MM.1S (cell line): ENCODE measurements around the gene CSTA.

Experiments
- DNase-seq: peaks from one replicate; pipeline ENCODE4 v3.0.0-alpha.2; 2015
- H2AFZ ChIP-seq: fragments of 300-600 bp; sonication (generic); 2 replicates; pipeline ENCODE4 v1.6.0; 2016; ENCODE audit warnings: antibody characterized with exemption, low read length
- H3F3A ChIP-seq: fragments of 300-600 bp; sonication (generic); 2 replicates; pipeline ENCODE4 v1.6.1; 2016; ENCODE audit warnings: mild to moderate bottlenecking, antibody characterized with exemption, low read length, moderate library complexity, mixed read lengths; ENCODE audit not compliant: insufficient read depth
- H3K27ac ChIP-seq: fragments of 300-600 bp; sonication (generic); 2 replicates; pipeline ENCODE4 v1.5.1; 2016; ENCODE audit warnings: mild to moderate bottlenecking, low read length
- H3K27me3 ChIP-seq: fragments of 300-600 bp; sonication (generic); replicated peaks from 2 replicates; pipeline ENCODE4 v1.6.0; 2016; ENCODE audit warnings: low read length; ENCODE audit not compliant: insufficient read depth
- H3K36me3 ChIP-seq: fragments of 300-600 bp; sonication (generic); replicated peaks from 2 replicates; pipeline ENCODE4 v1.6.1; 2016; ENCODE audit warnings: mild to moderate bottlenecking, low read length, mixed read lengths; ENCODE audit not compliant: insufficient read depth
- H3K4me1 ChIP-seq: fragments of 300-600 bp; sonication (generic); 2 replicates; pipeline ENCODE4 v1.6.1; 2016; ENCODE audit warnings: low read length, mixed read lengths
- H3K4me2 ChIP-seq: fragments of 300-600 bp; sonication (generic); 2 replicates; pipeline ENCODE4 v1.6.0; 2016; ENCODE audit warnings: low read depth, low read length
- H3K4me3 ChIP-seq: fragments of 300-600 bp; sonication (generic); 2 replicates; pipeline ENCODE4 v1.5.1; 2016; ENCODE audit warnings: low read length, mixed read lengths
- H3K79me2 ChIP-seq: fragments of 300-600 bp; sonication (generic); 2 replicates; pipeline ENCODE4 v1.6.1; 2016; ENCODE audit warnings: mixed run types, low read length, mixed read lengths
- H3K9ac ChIP-seq: fragments of 300-600 bp; sonication (generic); 2 replicates; pipeline ENCODE4 v1.6.1; 2016; ENCODE audit warnings: low read length, mixed read lengths
- H3K9me2 ChIP-seq: fragments of 300-600 bp; sonication (generic); replicated peaks from 2 replicates; pipeline ENCODE4 v1.6.1; 2016; ENCODE audit warnings: mild to moderate bottlenecking, low read length, mixed read lengths; ENCODE audit not compliant: insufficient read depth
- H3K9me3 ChIP-seq: fragments of 300-600 bp; sonication (generic); replicated peaks from 2 replicates; pipeline ENCODE4 v1.6.1; 2016; ENCODE audit warnings: mild to moderate bottlenecking, low read length, mixed read lengths; ENCODE audit not compliant: insufficient read depth
- H4K20me1 ChIP-seq: fragments of 300-600 bp; sonication (generic); 2 replicates; pipeline ENCODE4 v1.6.1; 2016; ENCODE audit warnings: mild to moderate bottlenecking, low read length, moderate library complexity, mixed read lengths; ENCODE audit not compliant: insufficient read depth
- EZH2 ChIP-seq: fragments of 300-600 bp; sonication (generic); optimal IDR thresholded peaks from 2 replicates; pipeline ENCODE3; 2017; ENCODE audit warnings: low read depth, mild to moderate bottlenecking, antibody characterized with exemption, low read length, mixed read lengths
- EZH2phosphoT487 ChIP-seq: fragments of 300-600 bp; sonication (generic); IDR thresholded peaks from 2 replicates; pipeline ENCODE4 v1.6.1; 2018; ENCODE audit warnings: antibody characterized with exemption, low read length
- TF ChIP-seq, protein P1 (sequence below): fragments of 300-600 bp; sonication (generic); IDR thresholded peaks from 2 replicates; pipeline ENCODE4 v1.5.1; 2016; ENCODE audit warnings: antibody characterized with exemption, low read length, mixed read lengths

CSTA gene

DNA sequence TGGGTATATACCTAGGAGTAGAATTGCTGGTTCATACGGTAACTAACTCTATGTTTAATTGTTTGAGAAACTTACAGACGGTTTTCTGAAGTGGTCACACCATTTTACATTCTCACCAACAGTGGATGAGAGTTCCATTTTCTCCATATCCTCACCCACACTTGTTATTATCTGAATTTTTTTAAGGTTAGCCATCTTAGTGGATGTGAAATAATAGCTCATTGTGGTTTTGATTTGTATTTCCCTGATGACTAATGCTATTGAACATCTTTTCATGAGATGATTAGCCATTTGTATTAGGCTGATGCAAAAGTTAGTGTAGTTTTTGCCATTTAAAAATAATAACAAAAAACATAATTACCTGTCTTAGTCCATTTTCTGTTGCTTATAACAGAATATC, 18.6 kb downstream of the CSTA start:
- no peaks in the 10 kb centered on the region for H3K27me3 ChIP-seq
- H3K9me2 ChIP-seq = no peaks in the 10 kb centered on the region
- no peaks in the 10 kb centered on the region for H3K4me1 ChIP-seq
- no peaks in the 10 kb centered on the region for H3F3A ChIP-seq
- no peaks in the 10 kb centered on the region for H3K79me2 ChIP-seq
- H3K9ac ChIP-seq = no peak overlapping the region
- H3K4me2 ChIP-seq = no peak overlapping the region
- no peaks in the 10 kb centered on the region for H4K20me1 ChIP-seq
- H3K36me3 ChIP-seq = no peaks in the 10 kb centered on the region
- H3K27ac ChIP-seq = no peak overlapping the region
- no peaks in the 10 kb centered on the region for H3K9me3 ChIP-seq
- H2AFZ ChIP-seq = no peak overlapping the region
- H3K4me3 ChIP-seq = no peak overlapping the region
- TF ChIP-seq, protein P1, sequence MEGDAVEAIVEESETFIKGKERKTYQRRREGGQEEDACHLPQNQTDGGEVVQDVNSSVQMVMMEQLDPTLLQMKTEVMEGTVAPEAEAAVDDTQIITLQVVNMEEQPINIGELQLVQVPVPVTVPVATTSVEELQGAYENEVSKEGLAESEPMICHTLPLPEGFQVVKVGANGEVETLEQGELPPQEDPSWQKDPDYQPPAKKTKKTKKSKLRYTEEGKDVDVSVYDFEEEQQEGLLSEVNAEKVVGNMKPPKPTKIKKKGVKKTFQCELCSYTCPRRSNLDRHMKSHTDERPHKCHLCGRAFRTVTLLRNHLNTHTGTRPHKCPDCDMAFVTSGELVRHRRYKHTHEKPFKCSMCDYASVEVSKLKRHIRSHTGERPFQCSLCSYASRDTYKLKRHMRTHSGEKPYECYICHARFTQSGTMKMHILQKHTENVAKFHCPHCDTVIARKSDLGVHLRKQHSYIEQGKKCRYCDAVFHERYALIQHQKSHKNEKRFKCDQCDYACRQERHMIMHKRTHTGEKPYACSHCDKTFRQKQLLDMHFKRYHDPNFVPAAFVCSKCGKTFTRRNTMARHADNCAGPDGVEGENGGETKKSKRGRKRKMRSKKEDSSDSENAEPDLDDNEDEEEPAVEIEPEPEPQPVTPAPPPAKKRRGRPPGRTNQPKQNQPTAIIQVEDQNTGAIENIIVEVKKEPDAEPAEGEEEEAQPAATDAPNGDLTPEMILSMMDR = no peak
- no peak for TF ChIP-seq EZH2
- TF ChIP-seq EZH2phosphoT487 = no peak
- DNase-seq = no peak

DNA sequence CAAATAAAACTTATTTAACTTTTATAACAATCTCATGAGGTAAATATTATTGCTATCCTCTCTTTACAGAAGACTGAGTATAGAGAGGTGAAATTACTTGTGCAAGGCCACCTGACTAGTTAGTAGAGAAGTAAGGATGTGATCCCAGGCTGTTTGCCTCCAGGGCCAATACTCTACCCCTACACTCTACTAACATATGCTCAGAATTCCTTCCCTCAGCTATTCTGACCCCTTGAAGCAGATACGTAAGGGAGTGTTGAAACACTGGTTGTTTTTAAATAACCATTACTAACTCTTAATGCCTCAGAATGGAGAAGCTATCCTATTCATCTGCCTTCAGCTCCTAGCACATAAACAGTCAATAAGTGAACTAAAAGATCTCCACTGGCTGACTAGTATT, 24.1 kb downstream of the CSTA start:
- H3K9me3 ChIP-seq = no peaks in the 10 kb centered on the region
- H3K4me3 ChIP-seq = no peak overlapping the region
- no peaks in the 10 kb centered on the region for H4K20me1 ChIP-seq
- TF ChIP-seq EZH2 (no peak), EZH2phosphoT487 (no peak)
- TF ChIP-seq, protein P1 = no peak
- no peaks in the 10 kb centered on the region for H3K4me1 ChIP-seq
- no peaks in the 10 kb centered on the region for H3F3A ChIP-seq
- H2AFZ ChIP-seq = no peak overlapping the region
- H3K79me2 ChIP-seq = no peaks in the 10 kb centered on the region
- H3K9me2 ChIP-seq = no peaks in the 10 kb centered on the region
- H3K27ac ChIP-seq = no peak overlapping the region
- no peaks in the 10 kb centered on the region for H3K36me3 ChIP-seq
- no peaks in the 10 kb centered on the region for H3K27me3 ChIP-seq
- no peak overlapping the region for H3K4me2 ChIP-seq
- DNase-seq = no peak
- no peak overlapping the region for H3K9ac ChIP-seq

DNA sequence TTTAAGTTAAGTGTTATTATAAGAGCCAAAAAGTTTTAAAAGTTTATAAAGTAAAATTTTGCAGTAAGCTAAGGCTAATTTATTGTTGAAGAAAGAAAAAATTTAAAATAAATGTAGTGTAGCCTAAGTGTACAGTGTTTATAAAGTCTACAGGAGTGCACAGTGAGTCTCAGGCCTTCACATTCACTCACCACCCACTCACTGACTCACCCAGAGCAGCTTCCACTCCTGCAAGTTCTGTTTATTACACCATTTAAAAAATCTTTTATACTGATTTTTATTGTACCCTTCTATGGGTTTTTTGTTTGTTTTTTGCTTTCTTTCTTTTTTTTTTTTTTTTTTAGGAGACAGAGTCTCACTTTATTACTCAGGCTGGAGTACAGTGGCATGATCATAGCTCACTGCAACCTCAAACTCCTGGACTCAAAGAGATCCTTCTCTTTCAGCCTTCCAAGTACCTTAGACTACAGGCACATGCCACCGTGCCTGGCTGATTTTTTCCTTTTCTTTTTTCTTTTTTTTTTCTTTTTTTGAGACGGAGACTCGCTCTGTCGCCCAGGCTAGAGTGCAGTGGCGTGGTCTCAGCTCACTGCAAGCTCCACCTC, 25.9 kb downstream of the CSTA start:
- no peak overlapping the region for H3K9ac ChIP-seq
- H3K36me3 ChIP-seq = no peaks in the 10 kb centered on the region
- DNase-seq = no peak
- H3K27ac ChIP-seq = no peak overlapping the region
- no peak overlapping the region for H3K4me3 ChIP-seq
- TF ChIP-seq, protein P1 = no peak
- TF ChIP-seq EZH2 = no peak
- TF ChIP-seq EZH2phosphoT487 = no peak
- H2AFZ ChIP-seq = no peak overlapping the region
- no peaks in the 10 kb centered on the region for H3K79me2 ChIP-seq
- H3K9me3 ChIP-seq = no peaks in the 10 kb centered on the region
- H3K4me2 ChIP-seq = no peak overlapping the region
- H3K9me2 ChIP-seq = no peaks in the 10 kb centered on the region
- no peaks in the 10 kb centered on the region for H3F3A ChIP-seq
- no peaks in the 10 kb centered on the region for H3K27me3 ChIP-seq
- no peaks in the 10 kb centered on the region for H3K4me1 ChIP-seq
- no peaks in the 10 kb centered on the region for H4K20me1 ChIP-seq
